Measurements from ENCODE around the gene ARL14.

- TF ChIP-seq, protein P1, sequence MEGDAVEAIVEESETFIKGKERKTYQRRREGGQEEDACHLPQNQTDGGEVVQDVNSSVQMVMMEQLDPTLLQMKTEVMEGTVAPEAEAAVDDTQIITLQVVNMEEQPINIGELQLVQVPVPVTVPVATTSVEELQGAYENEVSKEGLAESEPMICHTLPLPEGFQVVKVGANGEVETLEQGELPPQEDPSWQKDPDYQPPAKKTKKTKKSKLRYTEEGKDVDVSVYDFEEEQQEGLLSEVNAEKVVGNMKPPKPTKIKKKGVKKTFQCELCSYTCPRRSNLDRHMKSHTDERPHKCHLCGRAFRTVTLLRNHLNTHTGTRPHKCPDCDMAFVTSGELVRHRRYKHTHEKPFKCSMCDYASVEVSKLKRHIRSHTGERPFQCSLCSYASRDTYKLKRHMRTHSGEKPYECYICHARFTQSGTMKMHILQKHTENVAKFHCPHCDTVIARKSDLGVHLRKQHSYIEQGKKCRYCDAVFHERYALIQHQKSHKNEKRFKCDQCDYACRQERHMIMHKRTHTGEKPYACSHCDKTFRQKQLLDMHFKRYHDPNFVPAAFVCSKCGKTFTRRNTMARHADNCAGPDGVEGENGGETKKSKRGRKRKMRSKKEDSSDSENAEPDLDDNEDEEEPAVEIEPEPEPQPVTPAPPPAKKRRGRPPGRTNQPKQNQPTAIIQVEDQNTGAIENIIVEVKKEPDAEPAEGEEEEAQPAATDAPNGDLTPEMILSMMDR (IDR thresholded peaks at IDR 0.05): peak; percentile 20 to 52 (median 44)
- TF ChIP-seq POLR2A (IDR thresholded peaks at IDR 0.05): no peak
Observed at GRCh38 chr3:160686955-160687535, 10.1 kb downstream of the ARL14 start.

Measured in adrenal gland (tissue), 5 donors.